ENCODE data around the gene PUDP. TPM values are rescaled to one million over a fixed set of nuclear protein-coding genes. Genes with fewer than 3 reads are reported as not detected.
"Not testable (repeated sequence)": the region's sequence is repeated elsewhere in the genome, so short reads cannot be mapped to it uniquely, and the experiment has no call there.

The PUDP gene
- total and polyA plus RNA-seq, 4 donors: 5.3 to 9.4 (median 6.8) TPM

GRCh38 chrX:7102119-7102518 is 45.8 kb downstream of the PUDP start:
- Histone ChIP-seq H3K27ac (ENCODE audit: low read depth in 1 of 2, low read length in 2 of 2) (no peak overlapping the region), H3K4me3 (ENCODE audit: low read depth in 1 of 3, low read length in 3 of 3) (no peak overlapping the region), H3K9me3 (ENCODE audit: control insufficient read depth in 4 of 4, low read length in 3 of 4) (no peaks in the 10 kb centered on the region), H3K36me3 (ENCODE audit: control insufficient read depth in 4 of 4, insufficient read depth in 3 of 4, low read depth in 1 of 4, low read length in 3 of 4) (peaks cover 0 to 25% (median 7%) of the 10 kb centered on the region in 4 donors), H3K27me3 (ENCODE audit: control insufficient read depth in 4 of 4, insufficient read depth in 4 of 4, low read length in 3 of 4) (no peaks in the 10 kb centered on the region), H3K9ac (ENCODE audit: low read depth in 1 of 2, low read length in 2 of 2) (no peak overlapping the region), H3K4me1 (ENCODE audit: control insufficient read depth in 4 of 4, insufficient read depth in 4 of 4, low read length in 3 of 4) (no peaks in the 10 kb centered on the region)
- no peak for DNase-seq (ENCODE audit: low spot score)
- TF ChIP-seq EGR1 (IDR thresholded peaks at IDR 0.05; ENCODE audit: low read depth in 2 of 2) (no peak), RAD21 (IDR thresholded peaks at IDR 0.05) (no peak), FOXA2 (IDR thresholded peaks at IDR 0.05) (no peak), ZBTB33 (IDR thresholded peaks at IDR 0.05) (no peak), GABPA (IDR thresholded peaks at IDR 0.05 in 1 of 2, conservative IDR thresholded peaks at IDR 0.05 in 1 of 2) (no peak), NR2F2 (IDR thresholded peaks at IDR 0.05) (no peak), CTCF (IDR thresholded peaks at IDR 0.05; ENCODE audit: low read depth, low read length, missing input control) (no peak)
- WGBS: 60% methylated on average over 3 of the region's 3 CpGs

- DNase-seq (ENCODE audit: low spot score): no peak
- Histone ChIP-seq H3K27ac (ENCODE audit: low read depth in 1 of 2, low read length in 2 of 2) (no peak overlapping the region), H3K36me3 (ENCODE audit: control insufficient read depth in 4 of 4, insufficient read depth in 3 of 4, low read depth in 1 of 4, low read length in 3 of 4) (peaks cover 0 to 24% (median 7%) of the 10 kb centered on the region in 4 donors), H3K4me1 (ENCODE audit: control insufficient read depth in 4 of 4, insufficient read depth in 4 of 4, low read length in 3 of 4) (no peaks in the 10 kb centered on the region), H3K9ac (ENCODE audit: low read depth in 1 of 2, low read length in 2 of 2) (no peak overlapping the region), H3K27me3 (ENCODE audit: control insufficient read depth in 4 of 4, insufficient read depth in 4 of 4, low read length in 3 of 4) (no peaks in the 10 kb centered on the region), H3K4me3 (ENCODE audit: low read depth in 1 of 3, low read length in 3 of 3) (no peak overlapping the region), H3K9me3 (ENCODE audit: control insufficient read depth in 4 of 4, low read length in 3 of 4) (no peaks in the 10 kb centered on the region)
- no peak for TF ChIP-seq YY1 (IDR thresholded peaks at IDR 0.05)
- no peak for TF ChIP-seq RXRA (IDR thresholded peaks at IDR 0.05)
- TF ChIP-seq GABPA (IDR thresholded peaks at IDR 0.05 in 1 of 2, conservative IDR thresholded peaks at IDR 0.05 in 1 of 2): no peak
- no peak for TF ChIP-seq REST (IDR thresholded peaks at IDR 0.05)
- no peak for TF ChIP-seq SP1 (IDR thresholded peaks at IDR 0.05)
- TF ChIP-seq RAD21 (IDR thresholded peaks at IDR 0.05): no peak
- TF ChIP-seq TAF1 (conservative IDR thresholded peaks at IDR 0.05): no peak
- TF ChIP-seq NR2F2 (IDR thresholded peaks at IDR 0.05): no peak
- no peak for TF ChIP-seq ZBTB33 (IDR thresholded peaks at IDR 0.05)
- no peak for TF ChIP-seq FOXA2 (IDR thresholded peaks at IDR 0.05)
- TF ChIP-seq HNF4G (IDR thresholded peaks at IDR 0.05): no peak
- no peak for TF ChIP-seq ATF3 (IDR thresholded peaks at IDR 0.05)
- WGBS: 96% methylated on average over 7 of the region's 7 CpGs
Observed at GRCh38 chrX:7100022-7100421, 47.9 kb downstream of the PUDP start.

- not testable (repeated sequence) for H3K27me3 ChIP-seq (ENCODE audit: control insufficient read depth in 4 of 4, insufficient read depth in 4 of 4, low read length in 3 of 4); H3K27ac ChIP-seq (ENCODE audit: low read depth in 1 of 2, low read length in 2 of 2); DNase-seq (ENCODE audit: low spot score); H3K4me3 ChIP-seq (ENCODE audit: low read depth in 1 of 3, low read length in 3 of 3); H3K9me3 ChIP-seq (ENCODE audit: control insufficient read depth in 4 of 4, low read length in 3 of 4); H3K9ac ChIP-seq (ENCODE audit: low read depth in 1 of 2, low read length in 2 of 2)
- peaks cover 0 to 15% (median 2%) of the 10 kb centered on the region in 4 donors for H3K36me3 ChIP-seq (ENCODE audit: control insufficient read depth in 4 of 4, insufficient read depth in 3 of 4, low read depth in 1 of 4, low read length in 3 of 4)
- peaks cover 0 to 18% (median 14%) of the 10 kb centered on the region in 4 donors for H3K4me1 ChIP-seq (ENCODE audit: control insufficient read depth in 4 of 4, insufficient read depth in 4 of 4, low read length in 3 of 4)
- 97% methylated on average over 2 of the region's 2 CpGs for WGBS
Observed at GRCh38 chrX:7095657-7096056, 52.3 kb downstream of the PUDP start.

All from liver (tissue), 9 donors.